ENCODE data around the gene TPM2.
A peak's percentile ranks its signal among the peaks of the same experiment; 100 is the strongest.

Gene TPM2

GRCh38 chr9:35679091-35679490 is 10.6 kb downstream of the TPM2 start:
- DNase-seq (ENCODE audit: low spot score): no peak

GRCh38 chr9:35675732-35676392 is 13.9 kb downstream of the TPM2 start:
- DNase-seq (ENCODE audit: low spot score): peak; percentile 83

GRCh38 chr9:35675204-35675603 is 14.5 kb downstream of the TPM2 start:
- DNase-seq (ENCODE audit: low spot score): no peak

- DNase-seq (ENCODE audit: low spot score): peak; percentile 64
Observed at GRCh38 chr9:35674025-35674361, 15.7 kb downstream of the TPM2 start.

GRCh38 chr9:35673132-35674024 is 16.3 kb downstream of the TPM2 start, which contains the start of gene CA9:
Gene CA9, plus strand, starts transcription at chr9:35673928. Its CDS starts 32 bp downstream, at chr9:35673960.
- peak; percentile 64 for DNase-seq (ENCODE audit: low spot score)

- DNase-seq (ENCODE audit: low spot score): no peak
Observed at GRCh38 chr9:35669331-35670145, 20.2 kb downstream of the TPM2 start.

- DNase-seq (ENCODE audit: low spot score): no peak
Observed at GRCh38 chr9:35667939-35668338, 21.8 kb downstream of the TPM2 start.

- no peak for DNase-seq (ENCODE audit: low spot score)
Observed at GRCh38 chr9:35666549-35666948, 23.2 kb downstream of the TPM2 start.

- DNase-seq (ENCODE audit: low spot score): no peak
Observed at GRCh38 chr9:35666045-35666444, 23.7 kb downstream of the TPM2 start.

GRCh38 chr9:35665471-35665818 is 24.3 kb downstream of the TPM2 start:
- DNase-seq (ENCODE audit: low spot score): no peak

- peak; percentile 88 for DNase-seq (ENCODE audit: low spot score)
Observed at GRCh38 chr9:35664531-35665470, 24.9 kb downstream of the TPM2 start, which contains the start of gene ARHGEF39. Gene ARHGEF39, minus strand, starts transcription at chr9:35665195. Its CDS starts 26 bp downstream, at chr9:35665169.

- DNase-seq (ENCODE audit: low spot score): no peak
Observed at GRCh38 chr9:35662437-35662836, 27.3 kb downstream of the TPM2 start.

GRCh38 chr9:35661756-35662350 is 27.9 kb downstream of the TPM2 start:
- no peak for DNase-seq (ENCODE audit: low spot score)

GRCh38 chr9:35660966-35661415 is 28.7 kb downstream of the TPM2 start:
- DNase-seq (ENCODE audit: low spot score): no peak

- DNase-seq (ENCODE audit: low spot score): no peak
Observed at GRCh38 chr9:35659340-35659739, 30.4 kb downstream of the TPM2 start.

GRCh38 chr9:35658968-35659220 is 30.8 kb downstream of the TPM2 start:
- DNase-seq (ENCODE audit: low spot score): no peak

- DNase-seq (ENCODE audit: low spot score): peak; percentile 95
Observed at GRCh38 chr9:35658137-35658967, 31.4 kb downstream of the TPM2 start, which contains the start of gene CCDC107. Gene CCDC107, plus strand, starts transcription at chr9:35658292. Its CDS starts 88 bp downstream, at chr9:35658380.

GRCh38 chr9:35657546-35658136 is 32.1 kb downstream of the TPM2 start, which contains the start of gene RMRP:
Gene RMRP, minus strand, starts transcription at chr9:35658019.
- DNase-seq (ENCODE audit: low spot score): peak; percentile 96

GRCh38 chr9:35656831-35657545 is 32.7 kb downstream of the TPM2 start:
- DNase-seq (ENCODE audit: low spot score): no peak

Measured in left forelimb (tissue), 1 donor.